Adipocyte (in vitro differentiated cells): ENCODE results near the gene ANKRD11.

Experiments
- DNase-seq: peaks from one replicate; pipeline ENCODE4 v3.0.0-alpha.2; 2015; ENCODE audit warnings: low read depth
- H3K27me3 ChIP-seq: replicated peaks from 2 replicates; pipeline ENCODE4 v1.7.0; 2013; ENCODE audit warnings: mild to moderate bottlenecking, low read length, moderate library complexity; ENCODE audit not compliant: control insufficient read depth, insufficient read depth
- H3K36me3 ChIP-seq: 2 replicates; pipeline ENCODE4 v1.7.0; 2013; ENCODE audit warnings: low read length, mild to moderate bottlenecking, moderate library complexity; ENCODE audit not compliant: control insufficient read depth, insufficient read depth, severe bottlenecking
- H3K4me1 ChIP-seq: 2 replicates; pipeline ENCODE4 v1.7.0; 2013; ENCODE audit warnings: mild to moderate bottlenecking, low read length, moderate library complexity; ENCODE audit not compliant: control insufficient read depth, insufficient read depth
- H3K4me3 ChIP-seq: 2 replicates; pipeline ENCODE4 v1.7.0; 2013; ENCODE audit warnings: mild to moderate bottlenecking, low read length, moderate library complexity
- H3K9ac ChIP-seq: 2 replicates; pipeline ENCODE4 v1.7.0; 2013; ENCODE audit warnings: mild to moderate bottlenecking, low read length, moderate library complexity
- H3K9me3 ChIP-seq: 2 replicates; pipeline ENCODE4 v1.7.0; 2013; ENCODE audit warnings: mild to moderate bottlenecking, low read length, moderate library complexity; ENCODE audit not compliant: control insufficient read depth

Gene ANKRD11

GRCh38 chr16:89355686-89356085, 134.7 kb downstream of the ANKRD11 start:
- no peak for DNase-seq
- Histone ChIP-seq H3K4me1 (peaks cover 12% of the 10 kb centered on the region), H3K4me3 (no peak overlapping the region), H3K9me3 (no peaks in the 10 kb centered on the region), H3K36me3 (peaks cover 4% of the 10 kb centered on the region), H3K27me3 (no peaks in the 10 kb centered on the region), H3K9ac (no peak overlapping the region)

- peaks cover 12% of the 10 kb centered on the region for H3K4me1 ChIP-seq
- H3K9me3 ChIP-seq: no peaks in the 10 kb centered on the region
- H3K27me3 ChIP-seq: no peaks in the 10 kb centered on the region
- no peaks in the 10 kb centered on the region for H3K36me3 ChIP-seq
- H3K9ac ChIP-seq: no peak overlapping the region
- H3K4me3 ChIP-seq: no peak overlapping the region
- no peak for DNase-seq
Measured at GRCh38 chr16:89355007-89355406, 135.4 kb downstream of the ANKRD11 start.

GRCh38 chr16:89354325-89354724, 136.0 kb downstream of the ANKRD11 start:
- Histone ChIP-seq H3K27me3 (no peaks in the 10 kb centered on the region), H3K36me3 (no peaks in the 10 kb centered on the region), H3K9me3 (no peaks in the 10 kb centered on the region), H3K4me1 (peaks cover 12% of the 10 kb centered on the region), H3K9ac (no peak overlapping the region), H3K4me3 (no peak overlapping the region)
- DNase-seq: no peak

- no peak for DNase-seq
- Histone ChIP-seq H3K36me3 (no peaks in the 10 kb centered on the region), H3K9ac (no peak overlapping the region), H3K9me3 (no peaks in the 10 kb centered on the region), H3K4me3 (no peak overlapping the region), H3K4me1 (peaks cover 6% of the 10 kb centered on the region), H3K27me3 (no peaks in the 10 kb centered on the region)
Measured at GRCh38 chr16:89352091-89352681, 138.2 kb downstream of the ANKRD11 start.

- no peak overlapping the region for H3K9ac ChIP-seq
- DNase-seq: no peak
- H3K4me3 ChIP-seq: no peak overlapping the region
- H3K9me3 ChIP-seq: no peaks in the 10 kb centered on the region
- H3K4me1 ChIP-seq: peaks cover under 1% of the 10 kb centered on the region
- H3K36me3 ChIP-seq: no peaks in the 10 kb centered on the region
- no peaks in the 10 kb centered on the region for H3K27me3 ChIP-seq
Measured at GRCh38 chr16:89351645-89352044, 138.7 kb downstream of the ANKRD11 start.

GRCh38 chr16:89350701-89351380, 139.5 kb downstream of the ANKRD11 start:
- H3K27me3 ChIP-seq: no peaks in the 10 kb centered on the region
- H3K4me3 ChIP-seq: no peak overlapping the region
- no peak for DNase-seq
- no peaks in the 10 kb centered on the region for H3K36me3 ChIP-seq
- no peaks in the 10 kb centered on the region for H3K9me3 ChIP-seq
- no peak overlapping the region for H3K9ac ChIP-seq
- peaks cover 4% of the 10 kb centered on the region for H3K4me1 ChIP-seq

GRCh38 chr16:89349947-89350633, 140.3 kb downstream of the ANKRD11 start:
- Histone ChIP-seq H3K9me3 (no peaks in the 10 kb centered on the region), H3K4me1 (peaks cover 12% of the 10 kb centered on the region), H3K36me3 (no peaks in the 10 kb centered on the region), H3K4me3 (no peak overlapping the region), H3K9ac (no peak overlapping the region), H3K27me3 (no peaks in the 10 kb centered on the region)
- DNase-seq: no peak

GRCh38 chr16:89347807-89348206, 142.6 kb downstream of the ANKRD11 start:
- no peak for DNase-seq
- H3K27me3 ChIP-seq: no peaks in the 10 kb centered on the region
- H3K4me1 ChIP-seq: peaks cover 33% of the 10 kb centered on the region
- no peaks in the 10 kb centered on the region for H3K9me3 ChIP-seq
- no peak overlapping the region for H3K9ac ChIP-seq
- no peak overlapping the region for H3K4me3 ChIP-seq
- no peaks in the 10 kb centered on the region for H3K36me3 ChIP-seq

- Histone ChIP-seq H3K4me1 (peaks cover 33% of the 10 kb centered on the region), H3K27me3 (no peaks in the 10 kb centered on the region), H3K9me3 (no peaks in the 10 kb centered on the region), H3K36me3 (no peaks in the 10 kb centered on the region), H3K9ac (no peak overlapping the region), H3K4me3 (no peak overlapping the region)
- DNase-seq: no peak
Measured at GRCh38 chr16:89346869-89347268, 143.5 kb downstream of the ANKRD11 start.

- no peak overlapping the region for H3K4me3 ChIP-seq
- no peak for DNase-seq
- H3K9me3 ChIP-seq: no peaks in the 10 kb centered on the region
- H3K9ac ChIP-seq: peak overlapping the region; percentile 35
- no peaks in the 10 kb centered on the region for H3K36me3 ChIP-seq
- no peaks in the 10 kb centered on the region for H3K27me3 ChIP-seq
- H3K4me1 ChIP-seq: peaks cover 33% of the 10 kb centered on the region
Measured at GRCh38 chr16:89345642-89346150, 144.7 kb downstream of the ANKRD11 start.

- H3K27me3 ChIP-seq: no peaks in the 10 kb centered on the region
- no peak for DNase-seq
- no peaks in the 10 kb centered on the region for H3K9me3 ChIP-seq
- H3K4me1 ChIP-seq: peaks cover 33% of the 10 kb centered on the region
- peak overlapping the region; percentile 51 for H3K9ac ChIP-seq
- no peaks in the 10 kb centered on the region for H3K36me3 ChIP-seq
- peak overlapping the region; percentile 29 for H3K4me3 ChIP-seq
Measured at GRCh38 chr16:89344846-89345611, 145.3 kb downstream of the ANKRD11 start.
